Right lobe of liver (tissue), 6 donors: ENCODE results near the gene WDR91. TPM values are rescaled to one million over a fixed set of nuclear protein-coding genes. Genes with fewer than 3 reads are reported as not detected.

Experiments
- ATAC-seq, 4 donors: fragments of 200-7000 bp; cut with Tn5 transposase; one replicate each; pipeline ENCODE4 v1.9.1; 2020; ENCODE audit warnings: mild to moderate bottlenecking in 4 of 4, moderate library complexity in 4 of 4
- DNase-seq, 3 donors: peaks; one replicate each; pipeline ENCODE4 v3.0.0-alpha.2; 2020
- H3K27ac ChIP-seq, 3 donors: fragments of 200-600 bp; one replicate each; pipeline ENCODE4 v1.8.0; 2022
- H3K27me3 ChIP-seq, 2 donors: fragments of 200-600 bp; one replicate each; pipeline ENCODE4 v1.8.0; 2022
- H3K36me3 ChIP-seq, 4 donors: fragments of 200-600 bp; sonication (generic) in 1 of 4; one replicate each; pipeline versions ENCODE4 v1.5.1 to v1.8.0; 2017 to 2022; ENCODE audit warnings: control low read depth in 1 of 4
- H3K4me1 ChIP-seq, 4 donors: fragments of 200-600 bp; sonication (generic) in 1 of 4; one replicate each; pipeline versions ENCODE4 v1.5.1 to v1.8.0; 2017 to 2022; ENCODE audit warnings: control low read depth in 1 of 4
- H3K4me3 ChIP-seq, 3 donors: fragments of 200-600 bp; one replicate each; pipeline ENCODE4 v1.8.0; 2022
- H3K9me3 ChIP-seq, 4 donors: fragments of 200-600 bp; sonication (generic) in 1 of 4; one replicate each; pipeline versions ENCODE4 v1.5.1 to v1.8.0; 2017 to 2022; ENCODE audit warnings: control low read depth in 1 of 4
- CTCF ChIP-seq, 4 donors: fragments of 200-600 bp in 3 of 4; fragments of 450-650 bp in 1 of 4; IDR thresholded peaks; one replicate each; pipeline versions ENCODE4 v1.5.1 to v1.8.0; 2016 to 2022; ENCODE audit warnings: antibody characterized with exemption in 4 of 4, mild to moderate bottlenecking in 2 of 4
- POLR2A ChIP-seq: fragments of 450-650 bp; IDR thresholded peaks from one replicate; pipeline ENCODE4 v1.6.1; 2017; ENCODE audit warnings: antibody characterized with exemption, mild to moderate bottlenecking
- WGBS: methylation state at CpG from one replicate; pipeline ENCODE4 v1.1.6; 2018; ENCODE audit warnings: low coverage, low lambda C conversion rate; ENCODE audit not compliant: insufficient coverage; ENCODE audit errors: missing lambda C conversion rate; 5-methylcytosine and 5-hydroxymethylcytosine counted together
- intact Hi-C, 2 donors: fragments of 100-400 bp; cut with DNase I; formaldehyde crosslinking; loops; one replicate each; pipeline versions ENCODE4 v1.11.2 to v1.14.1; 2022
- total RNA-seq, 6 experiments: library from RNA; depleted of rRNA in 2 of 6; stranded (reverse); fragments of >200 nt in 2 of 6; fragmentation: NEBNext Ultra II Directional in 3 of 6; extraction: Animal tissue kit (Norgen Biotek cat#: 25700) in 3 of 6; gene quantifications; one replicate each; pipeline versions ENCODE4 v1.1.0 to v1.2.4, GENCODE V29; 2016 to 2023
- donor health status: DM: no; HTN: yes; CAD: no.
- donor health status: DM: no; HTN: no; CAD: no.
- donor health status: DM: no; HTN: no; CAD: no.
- donor health status: DM: no; HTN: yes; CAD: no.
- donor health status: DM: no; HTN: yes; CAD: no.

The WDR91 gene
- total RNA-seq, 6 experiments from 2014 or later = 6.0 to 11.5 (median 8.6) TPM

DNA sequence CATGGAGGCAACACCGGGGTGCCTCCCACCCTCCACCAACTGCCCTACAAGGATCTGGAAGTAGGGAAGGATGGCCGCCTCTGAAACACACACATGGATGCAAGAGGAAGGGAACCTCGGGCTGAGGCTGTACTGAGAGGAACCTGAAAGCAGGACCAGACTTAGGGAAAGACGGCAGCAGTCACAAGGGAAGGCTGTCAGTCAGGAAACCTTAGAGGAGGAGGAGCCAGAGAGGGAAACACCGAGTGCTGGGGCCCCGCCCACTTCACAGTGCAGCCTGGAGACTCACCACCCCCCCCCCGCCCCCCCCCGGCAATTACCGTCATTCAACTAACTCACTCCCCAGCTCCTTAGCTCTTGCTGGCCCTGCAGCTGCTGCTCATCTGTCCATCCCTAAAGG, 43.3 kb downstream of the WDR91 start:
- H3K4me1 ChIP-seq = peaks cover 0 to 32% (median 9%) of the 10 kb centered on the region in 4 donors
- H3K9me3 ChIP-seq = no peaks in the 10 kb centered on the region
- peak overlapping the region in 2 of 3 donors; percentile 97 to 99 for H3K27ac ChIP-seq
- H3K4me3 ChIP-seq = no peak overlapping the region
- H3K27me3 ChIP-seq = no peaks in the 10 kb centered on the region
- 80% methylated on average over 1 of the region's 9 CpGs for WGBS
- peaks cover 0 to 39% (median 1%) of the 10 kb centered on the region in 4 donors for H3K36me3 ChIP-seq
- ATAC-seq = peak in 1 of 4 donors; percentile 1
- peak in 2 of 3 donors; percentile 70 to 74 for DNase-seq
- TF ChIP-seq CTCF (IDR thresholded peaks at IDR 0.05) (no peak), POLR2A (no peak)
- intact Hi-C loops = no loop called here

DNA sequence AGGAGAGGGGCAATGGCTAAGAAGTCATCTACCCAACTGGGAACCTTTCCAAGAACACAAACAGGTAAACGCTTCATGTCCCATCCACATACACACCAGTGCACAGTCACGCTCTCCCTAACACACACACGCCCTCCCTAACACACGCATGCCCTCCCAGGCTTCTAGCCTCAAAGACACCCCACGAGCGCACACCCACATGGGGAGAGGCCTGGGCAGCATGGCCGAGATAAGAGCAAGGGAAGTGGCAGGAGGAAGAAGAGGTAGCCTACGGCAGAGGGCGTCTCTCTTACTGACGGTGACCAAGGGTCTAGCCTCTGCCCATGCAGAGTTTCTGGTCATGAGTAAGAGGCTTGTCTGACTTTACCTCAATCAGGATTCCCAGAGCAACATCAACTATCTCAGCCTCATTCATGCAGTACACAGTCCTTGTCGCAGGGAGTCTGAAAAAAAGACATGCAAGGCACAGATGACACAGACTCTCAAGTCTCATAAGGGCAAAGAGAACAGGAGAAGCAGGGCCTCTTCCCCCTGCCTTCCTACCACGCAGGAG, 43.9 kb downstream of the WDR91 start:
- H3K36me3 ChIP-seq = peaks cover 0 to 39% (median 1%) of the 10 kb centered on the region in 4 donors
- TF ChIP-seq CTCF (IDR thresholded peaks at IDR 0.05) (no peak), POLR2A (no peak)

DNA sequence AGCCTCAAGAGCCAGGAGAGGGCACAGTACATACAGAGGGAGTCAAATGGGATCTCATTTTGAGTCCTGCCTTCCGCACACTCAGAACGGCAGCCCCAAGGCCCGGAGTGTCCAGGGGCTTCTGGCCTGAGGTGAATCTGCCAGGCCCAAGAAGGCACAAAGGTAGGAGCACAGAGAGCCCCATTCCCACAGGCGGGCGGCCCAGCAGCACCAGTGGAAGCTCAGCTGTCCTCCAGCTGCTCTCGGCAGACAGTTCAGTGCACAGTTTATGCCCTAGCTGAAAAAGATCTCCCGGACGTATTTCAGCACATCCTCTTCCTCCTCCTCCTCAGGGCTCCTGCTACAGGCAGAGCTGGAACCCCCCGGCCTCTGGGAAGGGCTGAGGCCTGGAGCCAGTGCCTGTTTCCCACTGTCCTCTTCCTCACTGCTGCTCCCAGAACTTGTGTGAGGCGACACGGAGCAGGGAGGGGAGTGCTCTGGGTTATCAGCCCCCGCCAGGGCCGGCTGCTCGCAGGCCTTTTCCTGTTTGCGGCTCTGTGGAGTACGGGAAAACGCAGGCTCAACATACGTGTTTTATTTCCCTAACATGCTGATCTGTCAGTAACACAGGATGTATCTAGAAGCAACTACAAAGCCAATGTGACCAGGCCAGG, 44.9 kb downstream of the WDR91 start:
- peaks cover 0 to 34% (median 9%) of the 10 kb centered on the region in 4 donors for H3K4me1 ChIP-seq
- H3K36me3 ChIP-seq = peaks cover 0 to 42% (median 1%) of the 10 kb centered on the region in 4 donors
- H3K4me3 ChIP-seq = no peak overlapping the region
- H3K9me3 ChIP-seq = no peaks in the 10 kb centered on the region
- H3K27ac ChIP-seq = peak overlapping the region; percentile 35 to 84 (median 60)
- DNase-seq (peak; percentile 64 to 76 (median 75)), ATAC-seq (peak; percentile 1 to 50 (median 6))
- intact Hi-C loops = no loop called here
- no peaks in the 10 kb centered on the region for H3K27me3 ChIP-seq
- WGBS = no CpG with 5 or more reads among the region's 18 CpGs
- no peak for TF ChIP-seq CTCF (IDR thresholded peaks at IDR 0.05)
- no peak for TF ChIP-seq POLR2A

More for the DNA sequence above, 43.9 kb downstream of the WDR91 start:
- H3K27ac ChIP-seq = peak overlapping the region; percentile 35 to 84 (median 60)
- no peaks in the 10 kb centered on the region for H3K27me3 ChIP-seq
- no peak for DNase-seq
- H3K4me1 ChIP-seq = peaks cover 0 to 32% (median 9%) of the 10 kb centered on the region in 4 donors
- ATAC-seq = no peak
- 60% methylated on average over 7 of the region's 12 CpGs for WGBS
- intact Hi-C loops = no loop called here
- H3K4me3 ChIP-seq = no peak overlapping the region
- H3K9me3 ChIP-seq = no peaks in the 10 kb centered on the region

DNA sequence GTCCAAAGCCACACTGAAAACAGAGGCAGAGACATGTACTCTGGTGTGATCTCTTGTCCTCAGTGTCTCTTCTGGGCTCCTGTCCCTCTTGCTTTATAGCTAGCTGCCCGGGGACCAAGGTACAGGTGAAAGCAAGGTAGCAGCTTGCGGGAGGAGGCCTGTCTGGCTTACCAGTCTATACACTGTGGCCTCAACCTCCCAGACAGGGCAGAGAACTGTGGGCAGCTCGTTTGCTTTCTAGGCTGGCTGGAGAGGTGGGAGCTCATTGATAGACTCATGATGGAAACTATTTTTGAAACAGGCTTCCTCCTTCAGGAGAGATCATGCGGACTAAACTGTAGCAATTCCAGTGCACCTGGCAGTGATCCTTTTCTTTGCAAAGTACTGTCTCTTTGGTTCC, 45.5 kb downstream of the WDR91 start:
- DNase-seq = no peak

More for the DNA sequence above, 45.5 kb downstream of the WDR91 start:
- no CpG with 5 or more reads among the region's 4 CpGs for whole genome bisulfite sequencing
- ATAC-seq = no peak
- intact Hi-C loops = no loop called here
- H3K27ac ChIP-seq = peak overlapping the region; percentile 8 to 84 (median 60)
- no peaks in the 10 kb centered on the region for H3K9me3 ChIP-seq
- TF ChIP-seq CTCF (IDR thresholded peaks at IDR 0.05) (no peak), POLR2A (no peak)
- no peak overlapping the region for H3K4me3 ChIP-seq
- peaks cover 0 to 33% (median 9%) of the 10 kb centered on the region in 4 donors for H3K4me1 ChIP-seq
- H3K27me3 ChIP-seq = no peaks in the 10 kb centered on the region
- peaks cover 0 to 42% (median 1%) of the 10 kb centered on the region in 4 donors for H3K36me3 ChIP-seq
